ENCODE data around the gene KCNAB1. TPM values are rescaled to one million over a fixed set of nuclear protein-coding genes. Genes with fewer than 3 reads are reported as not detected.

Gene KCNAB1
- polyA plus RNA-seq, 2 donors = 0.61 to 1.3 TPM

DNA sequence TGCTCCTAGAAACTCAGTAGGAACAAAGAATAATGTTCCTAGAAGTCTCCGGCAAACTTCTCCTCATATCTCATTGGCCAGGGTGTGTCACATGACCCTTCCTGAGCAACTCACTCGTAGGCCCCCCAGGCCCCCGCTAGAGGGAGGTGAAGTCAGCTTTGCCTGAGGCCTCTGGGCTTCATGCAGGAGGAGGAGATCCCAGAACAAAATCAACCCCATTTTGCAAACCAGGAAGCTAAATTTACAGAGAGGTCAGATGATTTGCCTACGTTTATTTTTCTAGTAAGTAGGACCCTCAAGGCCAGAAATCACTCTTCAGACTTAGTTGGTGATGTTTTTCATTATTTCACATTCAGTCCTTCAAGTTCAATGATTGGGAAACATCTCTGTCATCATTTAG is 335.5 kb downstream of the KCNAB1 start:
- Histone ChIP-seq H3K36me3 (ENCODE audit: control insufficient read depth in 2 of 2, insufficient read depth in 2 of 2, low read length in 1 of 2) (no peaks in the 10 kb centered on the region), H3K27me3 (ENCODE audit: control insufficient read depth in 1 of 2, insufficient read depth in 2 of 2, low read length in 2 of 2) (no peaks in the 10 kb centered on the region), H3K4me1 (ENCODE audit: control insufficient read depth in 2 of 2, insufficient read depth in 2 of 2, low read length in 1 of 2) (peaks cover 0 to 7% of the 10 kb centered on the region in 2 donors), H3K27ac (ENCODE audit: low read depth in 2 of 2, low read length in 1 of 2) (peak overlapping the region in 1 of 2 donors; percentile 33), H3K4me3 (ENCODE audit: low read depth in 1 of 2, low read length in 2 of 2) (no peak overlapping the region), H3K9me3 (ENCODE audit: control insufficient read depth in 2 of 2, insufficient read depth in 1 of 2, low read depth in 1 of 2, low read length in 1 of 2) (no peaks in the 10 kb centered on the region)
- 85 to 87% methylated on average over 4 of the region's 4 CpGs for WGBS, 2 donors

DNA sequence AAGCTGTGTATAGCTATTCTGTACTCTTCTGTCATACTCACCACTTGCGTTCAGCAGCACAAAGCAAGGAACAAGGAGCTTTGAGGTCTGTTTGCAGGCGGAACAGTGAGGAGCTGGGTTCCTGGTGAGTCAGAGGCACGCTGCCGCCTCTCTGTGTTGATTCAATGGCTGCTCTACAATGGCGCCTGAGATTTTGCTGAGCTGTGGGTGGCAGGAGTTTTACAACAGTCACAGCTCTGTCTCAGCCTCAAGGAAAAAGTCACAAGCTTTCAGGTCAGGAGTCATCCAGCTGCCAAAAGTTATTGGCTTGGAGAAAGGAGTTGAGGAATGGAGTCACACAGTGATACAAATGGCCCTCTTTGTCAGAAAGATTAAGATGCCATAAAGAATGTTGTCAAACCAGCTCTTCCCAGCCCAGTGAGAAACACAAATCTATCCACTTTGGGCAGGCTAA is 336.4 kb downstream of the KCNAB1 start:
- no peaks in the 10 kb centered on the region for H3K36me3 ChIP-seq (ENCODE audit: control insufficient read depth in 2 of 2, insufficient read depth in 2 of 2, low read length in 1 of 2)
- WGBS, 2 donors = 56 to 65% methylated on average over 5 of the region's 5 CpGs
- H3K27ac ChIP-seq (ENCODE audit: low read depth in 2 of 2, low read length in 1 of 2) = peak overlapping the region; percentile 76 to 80

DNA sequence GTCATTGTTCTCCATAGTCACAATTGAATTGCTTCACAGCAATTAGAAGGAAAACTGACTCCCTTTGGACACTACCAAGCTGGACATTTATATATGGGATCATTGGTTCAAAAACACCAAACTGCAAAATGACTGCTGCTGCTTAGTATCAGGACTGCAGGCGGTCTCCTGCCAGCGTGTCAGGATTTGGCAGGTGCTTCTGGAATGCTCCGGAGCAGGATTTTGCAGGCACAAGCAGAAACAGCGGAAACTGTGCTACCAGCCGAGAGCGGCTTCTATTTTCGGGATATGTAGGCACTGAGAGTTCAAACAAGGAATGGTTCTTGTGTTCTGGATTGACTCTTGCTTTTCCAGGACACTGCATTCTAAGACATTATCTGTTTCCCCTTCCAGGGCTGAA is 339.1 kb downstream of the KCNAB1 start:
- Histone ChIP-seq H3K9me3 (ENCODE audit: control insufficient read depth in 2 of 2, insufficient read depth in 1 of 2, low read depth in 1 of 2, low read length in 1 of 2) (no peaks in the 10 kb centered on the region), H3K4me1 (ENCODE audit: control insufficient read depth in 2 of 2, insufficient read depth in 2 of 2, low read length in 1 of 2) (peaks cover 0 to 7% of the 10 kb centered on the region in 2 donors), H3K4me3 (ENCODE audit: low read depth in 1 of 2, low read length in 2 of 2) (no peak overlapping the region), H3K36me3 (ENCODE audit: control insufficient read depth in 2 of 2, insufficient read depth in 2 of 2, low read length in 1 of 2) (no peaks in the 10 kb centered on the region), H3K27me3 (ENCODE audit: control insufficient read depth in 1 of 2, insufficient read depth in 2 of 2, low read length in 2 of 2) (no peaks in the 10 kb centered on the region), H3K27ac (ENCODE audit: low read depth in 2 of 2, low read length in 1 of 2) (no peak overlapping the region)
- WGBS, 2 donors = 46 to 55% methylated on average over 7 of the region's 7 CpGs

More for the DNA sequence above, 336.4 kb downstream of the KCNAB1 start:
- no peaks in the 10 kb centered on the region for H3K27me3 ChIP-seq (ENCODE audit: control insufficient read depth in 1 of 2, insufficient read depth in 2 of 2, low read length in 2 of 2)
- H3K4me1 ChIP-seq (ENCODE audit: control insufficient read depth in 2 of 2, insufficient read depth in 2 of 2, low read length in 1 of 2) = peaks cover 0 to 7% of the 10 kb centered on the region in 2 donors
- no peaks in the 10 kb centered on the region for H3K9me3 ChIP-seq (ENCODE audit: control insufficient read depth in 2 of 2, insufficient read depth in 1 of 2, low read depth in 1 of 2, low read length in 1 of 2)
- no peak overlapping the region for H3K4me3 ChIP-seq (ENCODE audit: low read depth in 1 of 2, low read length in 2 of 2)

DNA sequence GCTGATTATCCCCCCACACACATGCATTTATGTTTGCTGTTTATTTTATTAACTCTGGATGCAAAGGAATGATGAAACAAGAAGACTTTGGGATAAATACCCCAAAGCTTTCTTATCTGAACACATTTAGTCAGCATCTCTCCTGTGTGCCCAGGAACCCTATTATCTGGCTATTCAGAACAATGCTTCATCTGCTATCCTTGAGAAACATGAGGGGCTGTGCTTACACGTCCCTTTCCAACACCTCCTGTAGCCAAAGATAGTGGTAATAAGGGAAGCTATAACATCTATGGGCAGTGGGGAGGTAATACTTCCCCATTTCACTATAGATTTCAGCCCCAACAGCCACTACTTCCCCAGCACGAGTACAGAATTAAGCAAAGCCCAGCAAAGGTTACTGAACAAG is 339.8 kb downstream of the KCNAB1 start:
- H3K36me3 ChIP-seq (ENCODE audit: control insufficient read depth in 2 of 2, insufficient read depth in 2 of 2, low read length in 1 of 2) = no peaks in the 10 kb centered on the region
- H3K4me3 ChIP-seq (ENCODE audit: low read depth in 1 of 2, low read length in 2 of 2) = no peak overlapping the region
- H3K4me1 ChIP-seq (ENCODE audit: control insufficient read depth in 2 of 2, insufficient read depth in 2 of 2, low read length in 1 of 2) = peaks cover 0 to 7% of the 10 kb centered on the region in 2 donors
- WGBS, 2 donors = 66 to 68% methylated on average over 2 of the region's 2 CpGs
- H3K9me3 ChIP-seq (ENCODE audit: control insufficient read depth in 2 of 2, insufficient read depth in 1 of 2, low read depth in 1 of 2, low read length in 1 of 2) = no peaks in the 10 kb centered on the region
- no peaks in the 10 kb centered on the region for H3K27me3 ChIP-seq (ENCODE audit: control insufficient read depth in 1 of 2, insufficient read depth in 2 of 2, low read length in 2 of 2)
- no peak overlapping the region for H3K27ac ChIP-seq (ENCODE audit: low read depth in 2 of 2, low read length in 1 of 2)

DNA sequence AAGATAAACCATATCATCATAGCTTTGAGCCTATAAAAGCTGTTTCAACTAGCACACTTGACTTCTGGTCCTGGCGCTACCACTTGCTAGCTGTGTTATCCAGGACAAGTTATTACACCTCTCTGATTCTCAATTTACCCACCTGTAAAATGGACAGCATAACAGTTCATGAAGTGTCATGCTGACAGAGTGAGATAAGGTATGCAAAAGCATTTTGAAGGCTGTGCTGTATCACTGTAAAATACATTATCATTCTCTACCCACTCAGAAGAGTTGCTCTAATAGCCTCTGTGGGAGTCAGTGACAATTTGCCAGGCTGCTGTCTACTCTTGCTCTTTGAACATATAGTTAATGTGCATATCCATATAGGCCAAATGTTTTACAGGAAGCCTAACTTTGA is 341.5 kb downstream of the KCNAB1 start:
- Histone ChIP-seq H3K4me3 (ENCODE audit: low read depth in 1 of 2, low read length in 2 of 2) (no peak overlapping the region), H3K27me3 (ENCODE audit: control insufficient read depth in 1 of 2, insufficient read depth in 2 of 2, low read length in 2 of 2) (no peaks in the 10 kb centered on the region), H3K4me1 (ENCODE audit: control insufficient read depth in 2 of 2, insufficient read depth in 2 of 2, low read length in 1 of 2) (peaks cover 0 to 7% of the 10 kb centered on the region in 2 donors), H3K9me3 (ENCODE audit: control insufficient read depth in 2 of 2, insufficient read depth in 1 of 2, low read depth in 1 of 2, low read length in 1 of 2) (no peaks in the 10 kb centered on the region), H3K36me3 (ENCODE audit: control insufficient read depth in 2 of 2, insufficient read depth in 2 of 2, low read length in 1 of 2) (no peaks in the 10 kb centered on the region), H3K27ac (ENCODE audit: low read depth in 2 of 2, low read length in 1 of 2) (no peak overlapping the region)
- 98 to 99% methylated on average over 1 of the region's 1 CpG for WGBS, 2 donors

DNA sequence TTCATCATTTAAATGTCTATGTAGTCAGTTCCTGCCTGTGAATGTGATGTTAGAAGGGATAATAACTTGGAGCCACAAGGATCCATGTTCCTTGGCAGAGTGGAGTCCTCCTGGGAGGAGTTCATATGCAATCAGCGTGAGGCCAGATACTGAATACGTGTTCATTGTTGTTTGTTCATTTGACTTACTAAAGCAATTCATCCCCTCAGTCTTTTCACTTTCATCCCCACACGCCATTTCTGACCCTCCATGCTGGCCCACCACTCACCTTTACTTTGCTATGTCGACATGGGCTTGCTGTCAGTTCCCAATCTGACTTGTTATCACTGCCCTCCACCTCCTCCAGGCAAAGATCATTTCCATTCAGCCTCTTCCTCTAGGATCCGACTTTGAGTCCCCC is 342.7 kb downstream of the KCNAB1 start:
- no peaks in the 10 kb centered on the region for H3K27me3 ChIP-seq (ENCODE audit: control insufficient read depth in 1 of 2, insufficient read depth in 2 of 2, low read length in 2 of 2)
- WGBS, 2 donors = 76% methylated on average over 5 of the region's 5 CpGs
- H3K27ac ChIP-seq (ENCODE audit: low read depth in 2 of 2, low read length in 1 of 2) = no peak overlapping the region
- no peaks in the 10 kb centered on the region for H3K36me3 ChIP-seq (ENCODE audit: control insufficient read depth in 2 of 2, insufficient read depth in 2 of 2, low read length in 1 of 2)
- no peak overlapping the region for H3K4me3 ChIP-seq (ENCODE audit: low read depth in 1 of 2, low read length in 2 of 2)
- peaks cover 0 to 3% of the 10 kb centered on the region in 2 donors for H3K4me1 ChIP-seq (ENCODE audit: control insufficient read depth in 2 of 2, insufficient read depth in 2 of 2, low read length in 1 of 2)
- H3K9me3 ChIP-seq (ENCODE audit: control insufficient read depth in 2 of 2, insufficient read depth in 1 of 2, low read depth in 1 of 2, low read length in 1 of 2) = no peaks in the 10 kb centered on the region

DNA sequence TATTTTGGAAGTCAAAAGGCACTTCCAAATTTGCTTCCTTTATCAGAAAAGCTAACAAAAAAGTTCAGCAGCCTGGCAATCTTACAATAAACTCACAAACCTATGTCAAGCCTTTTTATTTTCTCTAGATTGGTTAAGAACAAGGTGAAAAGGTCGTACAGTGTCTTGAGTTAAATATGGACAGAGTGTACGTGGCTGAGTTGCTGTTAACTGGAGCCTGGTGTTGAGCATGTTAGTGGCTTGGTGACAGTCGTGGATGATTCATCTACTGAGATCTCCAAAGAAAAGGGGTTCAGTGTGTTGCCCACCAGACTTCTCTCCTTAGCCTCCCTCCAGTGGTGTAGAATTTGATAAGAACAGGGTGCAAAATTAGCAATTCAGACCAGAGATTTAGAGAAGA is 344.8 kb downstream of the KCNAB1 start:
- Histone ChIP-seq H3K36me3 (ENCODE audit: control insufficient read depth in 2 of 2, insufficient read depth in 2 of 2, low read length in 1 of 2) (no peaks in the 10 kb centered on the region), H3K4me3 (ENCODE audit: low read depth in 1 of 2, low read length in 2 of 2) (no peak overlapping the region), H3K4me1 (ENCODE audit: control insufficient read depth in 2 of 2, insufficient read depth in 2 of 2, low read length in 1 of 2) (no peaks in the 10 kb centered on the region), H3K27ac (ENCODE audit: low read depth in 2 of 2, low read length in 1 of 2) (no peak overlapping the region), H3K27me3 (ENCODE audit: control insufficient read depth in 1 of 2, insufficient read depth in 2 of 2, low read length in 2 of 2) (no peaks in the 10 kb centered on the region), H3K9me3 (ENCODE audit: control insufficient read depth in 2 of 2, insufficient read depth in 1 of 2, low read depth in 1 of 2, low read length in 1 of 2) (no peaks in the 10 kb centered on the region)
- WGBS, 2 donors = 66 to 70% methylated on average over 3 of the region's 3 CpGs

DNA sequence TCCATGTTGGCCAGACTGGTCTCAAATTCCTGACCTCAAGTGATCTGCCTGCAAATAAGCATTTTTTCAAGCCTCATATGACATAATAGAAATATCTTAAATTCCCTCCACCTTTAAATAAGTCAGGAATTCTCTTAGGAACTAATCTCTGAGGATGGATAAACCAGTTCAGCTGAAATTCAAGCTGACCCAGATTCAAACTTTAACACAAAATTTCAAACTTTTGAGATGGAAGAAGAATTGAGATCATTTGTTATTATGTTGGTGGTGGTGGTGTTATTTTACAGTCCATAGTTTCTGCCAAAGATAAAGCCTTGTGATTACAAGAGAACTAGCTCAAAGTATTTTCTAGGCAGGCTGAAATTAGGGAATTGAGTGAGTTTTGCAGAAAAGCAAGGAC is 349.1 kb downstream of the KCNAB1 start:
- H3K9me3 ChIP-seq (ENCODE audit: control insufficient read depth in 2 of 2, insufficient read depth in 1 of 2, low read depth in 1 of 2, low read length in 1 of 2) = no peaks in the 10 kb centered on the region
- H3K27me3 ChIP-seq (ENCODE audit: control insufficient read depth in 1 of 2, insufficient read depth in 2 of 2, low read length in 2 of 2) = no peaks in the 10 kb centered on the region
- H3K27ac ChIP-seq (ENCODE audit: low read depth in 2 of 2, low read length in 1 of 2) = no peak overlapping the region
- no peak overlapping the region for H3K4me3 ChIP-seq (ENCODE audit: low read depth in 1 of 2, low read length in 2 of 2)
- no peaks in the 10 kb centered on the region for H3K4me1 ChIP-seq (ENCODE audit: control insufficient read depth in 2 of 2, insufficient read depth in 2 of 2, low read length in 1 of 2)
- no peaks in the 10 kb centered on the region for H3K36me3 ChIP-seq (ENCODE audit: control insufficient read depth in 2 of 2, insufficient read depth in 2 of 2, low read length in 1 of 2)

DNA sequence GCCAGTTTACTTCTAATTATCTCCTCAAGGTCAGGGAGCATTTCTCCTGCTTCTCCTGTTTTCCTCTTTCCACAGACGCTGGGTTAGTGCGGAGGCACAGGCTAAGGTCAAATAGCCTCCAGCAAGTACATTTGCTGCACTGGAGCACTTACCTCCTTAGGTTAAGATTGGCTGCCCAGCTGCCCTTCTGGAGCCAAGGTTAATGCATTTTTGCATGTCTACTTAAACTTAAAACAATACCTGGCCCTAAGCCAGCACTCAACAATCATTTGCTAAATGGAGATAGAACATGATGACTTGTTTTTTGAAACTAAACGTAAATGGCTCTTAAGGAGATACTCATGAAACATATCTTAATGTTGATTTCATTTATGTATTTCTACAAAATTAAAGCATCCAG is 351.1 kb downstream of the KCNAB1 start:
- 61 to 67% methylated on average over 3 of the region's 3 CpGs for WGBS, 2 donors
- H3K4me3 ChIP-seq (ENCODE audit: low read depth in 1 of 2, low read length in 2 of 2) = no peak overlapping the region
- no peaks in the 10 kb centered on the region for H3K9me3 ChIP-seq (ENCODE audit: control insufficient read depth in 2 of 2, insufficient read depth in 1 of 2, low read depth in 1 of 2, low read length in 1 of 2)
- H3K27me3 ChIP-seq (ENCODE audit: control insufficient read depth in 1 of 2, insufficient read depth in 2 of 2, low read length in 2 of 2) = no peaks in the 10 kb centered on the region
- no peak overlapping the region for H3K27ac ChIP-seq (ENCODE audit: low read depth in 2 of 2, low read length in 1 of 2)
- no peaks in the 10 kb centered on the region for H3K4me1 ChIP-seq (ENCODE audit: control insufficient read depth in 2 of 2, insufficient read depth in 2 of 2, low read length in 1 of 2)
- H3K36me3 ChIP-seq (ENCODE audit: control insufficient read depth in 2 of 2, insufficient read depth in 2 of 2, low read length in 1 of 2) = no peaks in the 10 kb centered on the region

DNA sequence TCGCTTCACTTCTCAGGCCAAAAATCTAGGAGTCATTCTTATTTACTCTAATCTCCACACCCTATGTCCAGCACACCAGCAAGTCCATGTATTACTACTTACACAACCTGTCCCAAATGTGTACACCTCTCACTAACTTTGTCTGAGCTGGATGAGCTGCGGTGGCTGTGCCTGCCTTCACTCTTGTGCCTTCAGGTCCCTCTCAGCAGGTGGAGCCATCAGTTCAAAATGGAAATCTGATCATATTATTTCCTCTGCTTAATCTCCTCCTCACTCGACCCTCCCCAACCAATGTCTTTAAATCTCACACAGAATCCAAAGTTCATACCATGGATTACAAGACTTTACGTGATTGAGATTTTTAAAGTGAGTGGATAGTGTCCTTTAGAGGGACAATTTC is 351.8 kb downstream of the KCNAB1 start:
- H3K9me3 ChIP-seq (ENCODE audit: control insufficient read depth in 2 of 2, insufficient read depth in 1 of 2, low read depth in 1 of 2, low read length in 1 of 2) = no peaks in the 10 kb centered on the region
- H3K27me3 ChIP-seq (ENCODE audit: control insufficient read depth in 1 of 2, insufficient read depth in 2 of 2, low read length in 2 of 2) = no peaks in the 10 kb centered on the region

More for the DNA sequence above, 351.8 kb downstream of the KCNAB1 start:
- Histone ChIP-seq H3K4me1 (ENCODE audit: control insufficient read depth in 2 of 2, insufficient read depth in 2 of 2, low read length in 1 of 2) (no peaks in the 10 kb centered on the region), H3K27ac (ENCODE audit: low read depth in 2 of 2, low read length in 1 of 2) (no peak overlapping the region), H3K36me3 (ENCODE audit: control insufficient read depth in 2 of 2, insufficient read depth in 2 of 2, low read length in 1 of 2) (no peaks in the 10 kb centered on the region), H3K4me3 (ENCODE audit: low read depth in 1 of 2, low read length in 2 of 2) (no peak overlapping the region)
- 83 to 89% methylated on average over 4 of the region's 4 CpGs for WGBS, 2 donors

All from esophagus (tissue), 2 donors.